ENCODE results near the gene VPREB1.

Gene VPREB1
- 0 reads per million in 9 experiments for total RNA-seq

DNA sequence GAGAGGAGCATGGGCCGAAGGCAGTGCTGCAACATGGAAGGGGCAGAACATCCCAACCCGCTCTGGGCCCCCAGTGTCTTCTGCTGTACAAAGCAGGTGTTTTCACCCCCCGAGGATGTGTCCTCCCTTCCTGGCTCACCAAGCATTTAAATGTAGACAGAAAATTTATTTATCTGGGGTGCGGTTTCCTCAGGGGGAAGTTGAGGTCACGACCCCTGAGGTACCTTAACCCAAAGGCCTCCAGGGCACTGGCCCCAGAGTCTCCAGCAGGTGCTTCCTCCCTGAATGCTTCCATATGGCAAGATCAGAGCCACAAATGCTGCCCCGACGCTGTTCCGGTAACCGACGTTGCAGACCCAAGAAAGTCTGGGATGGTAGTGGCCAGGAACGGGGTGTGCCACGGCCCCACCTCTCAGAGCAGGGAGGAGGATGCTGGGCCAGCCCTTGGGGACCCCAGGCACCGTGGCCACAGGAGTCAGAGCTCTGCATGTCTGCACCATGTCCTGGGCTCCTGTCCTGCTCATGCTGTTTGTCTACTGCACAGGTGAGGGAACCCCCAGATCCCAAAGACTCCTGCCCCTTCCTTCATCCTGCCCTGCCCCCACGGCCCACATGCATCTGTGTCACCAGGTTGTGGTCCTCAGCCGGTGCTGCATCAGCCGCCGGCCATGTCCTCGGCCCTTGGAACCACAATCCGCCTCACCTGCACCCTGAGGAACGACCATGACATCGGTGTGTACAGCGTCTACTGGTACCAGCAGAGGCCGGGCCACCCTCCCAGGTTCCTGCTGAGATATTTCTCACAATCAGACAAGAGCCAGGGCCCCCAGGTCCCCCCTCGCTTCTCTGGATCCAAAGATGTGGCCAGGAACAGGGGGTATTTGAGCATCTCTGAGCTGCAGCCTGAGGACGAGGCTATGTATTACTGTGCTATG lies at the start of gene VPREB1:
VPREB1 (plus strand) TSS at position 471 of the 935 bp plus-strand sequence; CDS start at position 499, 28 bp downstream.
- Mint-ChIP-seq H3K4me3 (no peak within 1 kb of the TSS), H3K36me3 (ENCODE audit: insufficient read depth) (no peaks in the 10 kb centered on the region), H3K27me3 (peaks cover 27 to 49% of the 10 kb centered on the region in 2 donors), H3K9me3 (no peaks in the 10 kb centered on the region), H3K27ac (no peak within 1 kb of the TSS), H3K4me1 (ENCODE audit: low read depth in 2 of 2) (peaks cover 10 to 17% of the 10 kb centered on the region in 2 donors)
- ATAC-seq (replicated peaks) (no peak), DNase-seq (no peak)

GRCh38 chr22:22194931-22195264 lies 49.7 kb upstream of the VPREB1 start:
- Mint-ChIP-seq H3K27ac (no peak overlapping the region), H3K36me3 (ENCODE audit: insufficient read depth) (no peaks in the 10 kb centered on the region), H3K4me1 (ENCODE audit: low read depth in 2 of 2) (no peaks in the 10 kb centered on the region), H3K4me3 (no peak overlapping the region), H3K27me3 (peaks cover 39 to 74% of the 10 kb centered on the region in 2 donors), H3K9me3 (no peaks in the 10 kb centered on the region)
- ATAC-seq (replicated peaks) (no peak), DNase-seq (no peak)

GRCh38 chr22:22195265-22196017 lies 49.1 kb upstream of the VPREB1 start:
- no peak overlapping the region for H3K27ac Mint-ChIP-seq
- peak; percentile 91 for ATAC-seq (replicated peaks)
- H3K9me3 Mint-ChIP-seq: no peaks in the 10 kb centered on the region
- H3K36me3 Mint-ChIP-seq (ENCODE audit: insufficient read depth): no peaks in the 10 kb centered on the region
- peaks cover 39 to 74% of the 10 kb centered on the region in 2 donors for H3K27me3 Mint-ChIP-seq
- H3K4me3 Mint-ChIP-seq: no peak overlapping the region
- peak; percentile 72 to 77 (median 73) for DNase-seq
- no peaks in the 10 kb centered on the region for H3K4me1 Mint-ChIP-seq (ENCODE audit: low read depth in 2 of 2)

DNA sequence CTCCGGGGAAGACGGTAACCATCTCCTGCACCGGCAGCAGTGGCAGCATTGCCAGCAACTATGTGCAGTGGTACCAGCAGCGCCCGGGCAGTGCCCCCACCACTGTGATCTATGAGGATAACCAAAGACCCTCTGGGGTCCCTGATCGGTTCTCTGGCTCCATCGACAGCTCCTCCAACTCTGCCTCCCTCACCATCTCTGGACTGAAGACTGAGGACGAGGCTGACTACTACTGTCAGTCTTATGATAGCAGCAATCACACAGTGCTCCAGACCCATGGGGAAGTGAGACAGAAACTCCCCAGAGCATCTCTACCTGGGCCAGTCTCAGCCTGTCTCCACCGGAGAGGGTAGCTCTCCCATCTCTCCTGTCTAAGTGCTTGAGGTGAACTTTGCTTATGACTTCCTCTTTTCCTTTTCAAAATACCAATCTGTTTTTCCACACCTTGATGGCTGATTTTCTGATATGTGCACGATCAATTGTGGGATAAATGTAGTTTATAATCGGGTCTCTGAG lies 48.5 kb upstream of the VPREB1 start:
- no peak for DNase-seq
- Mint-ChIP-seq H3K36me3 (ENCODE audit: insufficient read depth) (no peaks in the 10 kb centered on the region), H3K4me3 (no peak overlapping the region), H3K4me1 (ENCODE audit: low read depth in 2 of 2) (peaks cover 0 to 4% of the 10 kb centered on the region in 2 donors), H3K27me3 (peaks cover 39 to 74% of the 10 kb centered on the region in 2 donors), H3K27ac (no peak overlapping the region), H3K9me3 (no peaks in the 10 kb centered on the region)
- ATAC-seq (replicated peaks): no peak

GRCh38 chr22:22196833-22197477 lies 47.6 kb upstream of the VPREB1 start:
- H3K4me3 Mint-ChIP-seq: no peak overlapping the region
- H3K27ac Mint-ChIP-seq: no peak overlapping the region
- no peaks in the 10 kb centered on the region for H3K36me3 Mint-ChIP-seq (ENCODE audit: insufficient read depth)
- H3K27me3 Mint-ChIP-seq: peaks cover 43 to 74% of the 10 kb centered on the region in 2 donors
- no peaks in the 10 kb centered on the region for H3K9me3 Mint-ChIP-seq
- DNase-seq (no peak), ATAC-seq (replicated peaks) (no peak)
- H3K4me1 Mint-ChIP-seq (ENCODE audit: low read depth in 2 of 2): peaks cover 0 to 4% of the 10 kb centered on the region in 2 donors

DNA sequence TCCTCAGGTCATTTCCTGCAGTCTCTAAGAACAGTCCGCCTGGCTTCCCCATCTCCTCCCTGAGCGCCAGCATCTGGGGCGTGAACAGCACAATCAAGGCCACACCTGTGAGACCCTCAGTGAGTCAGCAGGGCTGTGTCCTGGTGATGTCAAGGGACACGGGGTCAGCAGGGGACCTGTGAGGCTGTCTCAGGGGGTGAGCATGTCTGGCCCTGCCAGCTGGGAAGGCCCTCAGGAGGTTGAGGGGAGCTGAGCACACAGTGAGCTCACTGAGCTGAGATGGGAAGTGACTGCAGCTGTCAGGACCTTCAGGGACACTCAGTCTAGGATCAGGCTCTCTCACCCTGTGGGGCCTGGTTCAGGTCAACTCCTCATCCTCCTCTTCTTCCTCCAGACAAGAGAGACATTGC lies 46.6 kb upstream of the VPREB1 start:
- H3K27me3 Mint-ChIP-seq: peaks cover 47 to 73% of the 10 kb centered on the region in 2 donors
- peaks cover 0 to 4% of the 10 kb centered on the region in 2 donors for H3K4me1 Mint-ChIP-seq (ENCODE audit: low read depth in 2 of 2)
- ATAC-seq (replicated peaks) (no peak), DNase-seq (no peak)
- no peak overlapping the region for H3K27ac Mint-ChIP-seq
- no peaks in the 10 kb centered on the region for H3K36me3 Mint-ChIP-seq (ENCODE audit: insufficient read depth)
- H3K4me3 Mint-ChIP-seq: no peak overlapping the region
- no peaks in the 10 kb centered on the region for H3K9me3 Mint-ChIP-seq

DNA sequence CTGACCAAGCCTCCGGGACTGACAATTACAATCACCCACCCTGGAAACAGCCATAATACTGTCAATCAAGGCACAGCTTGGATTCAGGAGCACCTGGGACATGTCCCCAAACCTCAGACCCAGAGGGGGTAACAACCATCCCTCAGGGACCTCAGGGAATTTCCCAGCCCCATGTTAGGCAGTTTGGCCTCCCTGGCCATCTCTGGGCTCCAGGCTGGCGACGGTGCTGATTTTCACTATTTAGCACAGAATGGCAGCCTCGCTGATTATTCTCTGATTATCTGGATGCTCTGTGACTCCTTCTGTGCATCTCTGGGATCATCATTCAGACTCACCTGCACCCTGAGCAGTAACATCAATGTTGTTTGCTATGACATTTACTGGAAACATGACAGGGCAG lies 45.8 kb upstream of the VPREB1 start:
- no peaks in the 10 kb centered on the region for H3K9me3 Mint-ChIP-seq
- H3K4me1 Mint-ChIP-seq (ENCODE audit: low read depth in 2 of 2): peaks cover 0 to 4% of the 10 kb centered on the region in 2 donors
- no peak for ATAC-seq (replicated peaks)
- H3K27ac Mint-ChIP-seq: no peak overlapping the region
- no peaks in the 10 kb centered on the region for H3K36me3 Mint-ChIP-seq (ENCODE audit: insufficient read depth)
- DNase-seq: no peak
- H3K4me3 Mint-ChIP-seq: no peak overlapping the region
- peaks cover 50 to 78% of the 10 kb centered on the region in 2 donors for H3K27me3 Mint-ChIP-seq

- no peaks in the 10 kb centered on the region for H3K36me3 Mint-ChIP-seq (ENCODE audit: insufficient read depth)
- peaks cover 0 to 4% of the 10 kb centered on the region in 2 donors for H3K4me1 Mint-ChIP-seq (ENCODE audit: low read depth in 2 of 2)
- no peak overlapping the region for H3K4me3 Mint-ChIP-seq
- no peak for DNase-seq
- no peak for ATAC-seq (replicated peaks)
- H3K9me3 Mint-ChIP-seq: no peaks in the 10 kb centered on the region
- H3K27me3 Mint-ChIP-seq: peaks cover 55 to 78% of the 10 kb centered on the region in 2 donors
- no peak overlapping the region for H3K27ac Mint-ChIP-seq
Observed at GRCh38 chr22:22199634-22200033, 45.0 kb upstream of the VPREB1 start.

- DNase-seq (no peak), ATAC-seq (replicated peaks) (no peak)
- Mint-ChIP-seq H3K36me3 (ENCODE audit: insufficient read depth) (no peaks in the 10 kb centered on the region), H3K27me3 (peaks cover 60 to 71% of the 10 kb centered on the region in 2 donors), H3K9me3 (no peaks in the 10 kb centered on the region), H3K4me3 (no peak overlapping the region), H3K27ac (peak overlapping the region in 1 of 2 donors; percentile 13), H3K4me1 (ENCODE audit: low read depth in 2 of 2) (peaks cover 0 to 4% of the 10 kb centered on the region in 2 donors)
Observed at GRCh38 chr22:22200569-22201184, 43.9 kb upstream of the VPREB1 start.

GRCh38 chr22:22201185-22201929 lies 43.2 kb upstream of the VPREB1 start:
- peaks cover 0 to 4% of the 10 kb centered on the region in 2 donors for H3K4me1 Mint-ChIP-seq (ENCODE audit: low read depth in 2 of 2)
- DNase-seq (peak in 2 of 3 experiments; percentile 39 to 41), ATAC-seq (replicated peaks) (peak; percentile 47)
- H3K27ac Mint-ChIP-seq: no peak overlapping the region
- H3K36me3 Mint-ChIP-seq (ENCODE audit: insufficient read depth): no peaks in the 10 kb centered on the region
- H3K9me3 Mint-ChIP-seq: no peaks in the 10 kb centered on the region
- H3K27me3 Mint-ChIP-seq: peaks cover 56 to 64% of the 10 kb centered on the region in 2 donors
- H3K4me3 Mint-ChIP-seq: no peak overlapping the region

GRCh38 chr22:22201930-22202343 lies 42.6 kb upstream of the VPREB1 start:
- peaks cover 0 to 4% of the 10 kb centered on the region in 2 donors for H3K4me1 Mint-ChIP-seq (ENCODE audit: low read depth in 2 of 2)
- ATAC-seq (replicated peaks) (no peak), DNase-seq (no peak)
- no peaks in the 10 kb centered on the region for H3K36me3 Mint-ChIP-seq (ENCODE audit: insufficient read depth)
- H3K27ac Mint-ChIP-seq: no peak overlapping the region
- H3K27me3 Mint-ChIP-seq: peaks cover 54 to 61% of the 10 kb centered on the region in 2 donors
- no peaks in the 10 kb centered on the region for H3K9me3 Mint-ChIP-seq
- no peak overlapping the region for H3K4me3 Mint-ChIP-seq

Data from effector memory CD8-positive, alpha-beta T cell (primary cell).